COLO668 (cell line): Measurements from ENCODE around the gene RPRD1A.
"Not testable (repeated sequence)": the region's sequence is repeated elsewhere in the genome, so short reads cannot be mapped to it uniquely, and the experiment has no call there.

Experiments used
- DNase-seq: peaks from one replicate; lab custom pipeline; 2025; ENCODE audit not compliant: unreplicated experiment; lab: John Stamatoyannopoulos, UW

The RPRD1A gene

GRCh38 chr18:36067055-36067957 lies at the start of gene RPRD1A:
Gene RPRD1A (minus strand): TSS chr18:36067559. CDS start chr18:36067404, 155 bp downstream.
- peak; percentile 98 for DNase-seq

- DNase-seq: not testable (repeated sequence)
Observed at GRCh38 chr18:36116771-36117170, 49.4 kb upstream of the RPRD1A start.

DNA sequence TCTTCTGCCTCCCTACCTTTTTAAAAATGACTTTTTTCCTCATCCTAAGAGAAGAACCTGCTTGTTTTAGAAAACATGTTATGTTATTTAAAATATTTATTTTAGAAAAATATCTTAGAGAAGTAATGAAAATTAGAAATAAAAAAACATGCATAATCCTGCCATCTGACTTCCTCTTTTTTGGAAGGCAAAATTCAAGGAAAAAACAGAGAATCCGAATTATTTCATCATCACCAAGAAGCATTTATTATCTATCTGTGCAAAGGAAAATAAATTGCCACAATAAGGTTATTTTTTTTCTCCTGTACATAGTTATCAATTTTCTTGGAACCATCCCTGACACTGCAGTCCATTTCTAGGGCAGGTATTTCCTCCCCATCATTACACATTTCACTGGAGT lies 47.4 kb upstream of the RPRD1A start:
- no peak for DNase-seq

DNA sequence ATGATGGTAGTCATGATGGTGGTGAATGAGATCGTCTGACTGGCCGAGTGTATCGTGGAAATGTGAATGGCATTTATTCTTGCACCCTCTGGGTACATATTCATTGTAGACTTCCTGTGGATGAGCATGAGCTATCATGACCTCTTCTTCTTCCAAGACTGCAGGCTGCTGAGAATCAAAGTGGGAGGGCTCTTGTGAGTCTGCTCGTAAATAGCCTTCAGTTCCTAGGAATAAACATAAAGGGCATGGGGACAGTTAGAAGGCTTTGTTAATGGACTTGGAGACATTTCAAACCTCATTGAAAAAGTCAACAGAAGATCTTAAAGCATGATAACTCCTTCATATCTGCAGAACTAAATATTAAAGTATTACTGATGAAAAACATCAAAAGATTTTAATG lies 46.9 kb upstream of the RPRD1A start:
- DNase-seq: no peak

DNA sequence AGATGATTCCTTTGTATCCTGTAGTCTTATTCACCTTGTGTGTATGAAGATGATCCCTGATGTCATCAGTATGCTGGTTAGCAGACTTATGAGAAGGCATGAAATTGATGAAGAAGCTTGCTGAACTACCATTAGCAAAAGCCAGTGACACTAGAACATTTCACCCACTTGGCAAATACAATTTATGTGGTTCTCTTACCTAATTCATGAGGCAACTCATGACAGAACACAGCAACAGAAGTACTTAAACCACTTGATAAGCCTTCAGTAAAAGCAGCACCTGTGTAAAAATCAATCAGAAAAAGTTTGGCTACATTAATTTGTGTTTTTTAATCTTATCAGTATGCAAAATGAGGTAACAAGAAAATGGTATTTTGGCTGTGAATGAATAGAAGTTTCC lies 44.9 kb upstream of the RPRD1A start:
- no peak for DNase-seq

DNA sequence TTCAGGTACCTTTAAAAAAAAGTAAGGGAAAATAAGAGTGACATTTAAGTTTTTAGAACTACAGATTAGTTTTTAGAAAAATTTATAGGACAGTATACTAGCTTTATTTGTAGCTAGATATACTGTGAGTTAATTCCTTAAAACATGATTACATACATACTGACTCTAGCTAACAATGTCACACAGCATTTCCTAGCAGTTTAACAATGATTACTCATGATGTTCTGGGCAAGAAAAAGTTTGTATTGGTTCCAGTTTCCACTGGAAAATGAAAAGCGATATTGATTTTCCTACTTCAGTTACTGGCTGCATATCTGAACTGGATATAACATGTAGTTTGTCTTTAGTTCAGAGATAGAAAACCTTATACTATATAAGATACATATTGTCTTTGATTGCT lies 42.4 kb upstream of the RPRD1A start:
- no peak for DNase-seq

DNA sequence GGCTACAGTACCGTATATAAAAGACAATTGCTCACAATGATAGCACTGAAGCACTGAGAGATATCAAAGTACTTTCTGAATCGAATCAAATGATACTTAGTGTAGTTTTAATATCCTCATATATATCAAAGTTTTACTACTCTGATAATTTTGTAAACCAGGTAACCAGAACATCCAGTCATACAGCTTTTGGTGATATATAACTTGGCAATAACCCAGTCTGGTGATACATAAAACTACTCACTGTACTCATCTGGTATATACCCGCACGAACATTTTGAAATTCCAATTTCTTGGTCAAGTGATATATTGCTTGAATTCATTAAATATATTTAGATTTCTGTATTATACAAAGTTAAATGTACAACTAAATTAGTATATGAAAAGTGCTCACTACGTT lies 41.2 kb upstream of the RPRD1A start:
- DNase-seq: no peak

GRCh38 chr18:36108196-36108595 lies 40.8 kb upstream of the RPRD1A start:
- no peak for DNase-seq

- DNase-seq: no peak
Observed at GRCh38 chr18:36107477-36107876, 40.1 kb upstream of the RPRD1A start.

DNA sequence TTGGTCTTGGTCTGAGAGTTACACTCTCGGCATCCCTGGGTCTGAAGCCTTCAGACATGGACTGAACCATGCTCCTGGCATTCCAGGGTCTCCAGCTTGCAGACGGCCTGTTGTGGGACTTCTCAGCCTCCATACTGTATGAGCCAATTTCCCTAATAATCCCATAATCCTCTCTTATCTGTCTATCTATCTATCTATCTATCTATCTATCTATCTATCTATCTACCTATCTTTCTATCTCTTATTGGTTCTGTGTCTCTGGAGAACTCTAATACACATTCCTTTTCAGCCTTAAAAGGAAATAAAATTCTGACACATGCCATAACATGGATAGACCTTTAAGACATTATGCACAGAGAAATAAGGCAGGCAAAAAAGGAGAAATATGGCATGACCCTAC lies 37.4 kb upstream of the RPRD1A start:
- no peak for DNase-seq

- DNase-seq: no peak
Observed at GRCh38 chr18:36101943-36102342, 34.6 kb upstream of the RPRD1A start.

DNA sequence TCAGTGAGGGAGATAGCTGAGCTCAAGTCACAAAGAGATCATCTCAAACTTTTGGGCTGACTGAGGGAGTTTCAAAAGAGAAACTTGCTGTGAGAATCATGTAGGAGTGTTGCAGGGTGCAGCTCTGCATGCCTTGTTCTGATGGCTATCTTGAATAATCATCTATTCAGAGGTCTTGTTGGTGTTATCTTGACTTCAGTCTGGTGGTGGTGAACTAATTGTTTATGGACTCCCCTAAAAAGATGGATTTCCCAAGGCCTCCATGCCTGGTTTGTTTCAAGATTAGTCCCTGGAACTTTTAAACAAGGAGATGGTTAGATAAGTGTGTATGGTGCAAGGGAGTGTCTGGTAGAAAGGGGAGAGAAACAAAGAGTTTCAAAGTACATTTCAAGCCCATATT lies 32.0 kb upstream of the RPRD1A start:
- no peak for DNase-seq

DNA sequence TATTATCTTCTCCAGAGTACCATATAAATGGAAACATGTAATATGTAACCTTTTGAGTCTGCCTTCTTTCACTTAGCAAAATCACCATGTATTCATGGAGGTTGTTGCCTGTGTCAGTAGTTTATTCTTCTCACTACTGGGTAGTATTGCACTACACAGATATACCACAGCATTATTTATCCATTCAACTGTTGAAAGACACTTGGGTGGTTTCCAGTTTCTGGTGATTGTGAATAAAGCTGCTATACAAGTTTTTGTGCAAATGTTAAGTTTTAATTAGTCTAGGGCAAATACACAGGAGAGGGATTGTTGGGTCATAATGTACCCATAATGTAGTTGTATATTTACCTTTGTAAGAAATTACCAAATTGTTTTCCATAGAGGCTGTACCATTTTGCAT lies 29.6 kb upstream of the RPRD1A start:
- no peak for DNase-seq

GRCh38 chr18:36095936-36096519 lies 28.7 kb upstream of the RPRD1A start:
- DNase-seq: no peak

DNA sequence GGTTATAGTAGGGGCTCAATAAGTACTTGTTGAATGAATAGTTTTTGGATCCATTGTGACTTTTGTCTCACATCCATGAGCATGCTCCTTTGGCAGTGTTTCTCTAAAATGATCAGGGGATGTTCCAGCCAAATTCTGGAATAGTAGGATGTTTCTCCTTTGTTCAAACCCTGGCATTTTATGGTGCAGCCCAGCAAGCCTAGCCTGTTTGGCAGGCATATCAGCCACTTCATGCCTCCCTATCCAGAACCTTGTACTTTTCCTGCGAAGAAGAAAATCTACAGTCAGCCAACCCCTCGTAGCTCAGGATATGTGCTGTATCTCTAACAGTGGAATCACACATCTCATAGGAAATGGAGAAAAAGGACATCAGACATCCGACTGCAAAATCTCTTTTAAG lies 27.1 kb upstream of the RPRD1A start:
- DNase-seq: no peak

DNA sequence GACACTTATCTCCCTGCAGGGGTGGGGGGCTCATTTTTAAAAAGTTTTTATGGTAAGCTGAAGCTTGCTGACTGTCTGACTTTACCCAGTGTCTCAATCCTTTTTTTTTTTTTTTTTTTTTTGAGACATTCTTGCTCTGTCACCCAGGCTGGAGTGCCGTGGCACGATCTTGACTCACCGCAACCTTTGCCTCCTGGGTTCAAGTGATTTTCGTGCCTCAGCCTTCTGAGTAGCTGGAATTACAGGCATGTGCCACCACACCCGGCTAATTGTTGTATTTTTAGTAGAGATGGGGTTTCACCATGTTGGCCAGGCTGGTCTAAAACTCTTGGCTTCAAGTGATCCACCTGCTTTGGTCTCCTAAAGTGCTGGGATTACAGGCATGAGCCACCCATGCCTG lies 24.8 kb upstream of the RPRD1A start:
- not testable (repeated sequence) for DNase-seq

DNA sequence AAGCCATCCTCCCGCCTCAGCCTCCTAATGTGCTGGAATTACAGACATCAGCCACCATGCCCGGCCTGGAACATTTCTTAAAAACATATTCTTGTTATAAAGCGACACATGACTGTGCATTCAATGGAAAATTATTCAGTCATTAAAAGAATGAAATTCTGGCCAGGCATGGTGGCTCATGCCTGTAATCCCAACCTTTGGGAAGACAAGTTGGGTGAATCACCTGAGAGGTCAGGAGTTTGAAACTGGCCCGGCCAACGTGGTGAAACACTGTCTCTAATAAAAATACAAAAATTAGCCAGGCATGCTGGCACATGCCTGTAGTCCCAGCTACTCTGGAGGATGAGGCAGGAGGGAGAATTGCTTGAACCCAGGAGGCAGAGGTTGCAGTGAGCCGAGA lies 21.6 kb upstream of the RPRD1A start:
- DNase-seq: no peak

GRCh38 chr18:36088256-36088655 lies 20.9 kb upstream of the RPRD1A start:
- no peak for DNase-seq

GRCh38 chr18:36086186-36086585 lies 18.8 kb upstream of the RPRD1A start:
- DNase-seq: no peak

- DNase-seq: no peak
Observed at GRCh38 chr18:36085195-36085594, 17.8 kb upstream of the RPRD1A start.

DNA sequence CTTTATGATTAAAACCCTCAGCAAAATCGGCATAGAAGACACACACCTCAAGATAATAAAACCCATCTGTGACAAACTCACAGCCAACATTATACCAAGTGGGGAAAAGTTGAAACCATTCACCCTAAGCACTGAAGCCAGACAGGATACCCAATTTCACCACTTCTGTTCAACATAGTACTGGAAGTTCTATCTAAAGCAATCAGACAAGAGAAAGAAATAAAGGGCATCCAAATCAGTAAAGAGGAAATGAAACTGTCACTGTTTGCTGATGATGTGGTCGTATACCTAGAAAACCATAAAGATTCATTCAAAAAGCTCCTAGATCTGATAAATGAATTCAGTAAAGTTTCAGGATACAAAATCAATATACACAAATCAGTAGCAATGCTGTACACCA lies 16.4 kb upstream of the RPRD1A start:
- DNase-seq: no peak

GRCh38 chr18:36081118-36081517 lies 13.8 kb upstream of the RPRD1A start:
- DNase-seq: not testable (repeated sequence)
